ENCODE data around the gene AIF1L. TPM values are rescaled to one million over a fixed set of nuclear protein-coding genes. Genes with fewer than 3 reads are reported as not detected.

The AIF1L gene
- total RNA-seq, 4 donors from 2014 or later: 42.9 to 55.9 (median 50.0) TPM

- Histone ChIP-seq H3K4me1 (no peaks in the 10 kb centered on the region), H3K4me3 (no peak overlapping the region), H3K27ac (no peak overlapping the region), H3K36me3 (peaks cover 13 to 96% (median 57%) of the 10 kb centered on the region in 3 donors), H3K9me3 (no peaks in the 10 kb centered on the region), H3K27me3 (no peaks in the 10 kb centered on the region)
- DNase-seq (ENCODE audit: low spot score in 2 of 2): no peak
- 89 to 97% methylated on average over 2 of the region's 2 CpGs for WGBS, 2 donors
- TF ChIP-seq EP300 (IDR thresholded peaks at IDR 0.05) (no peak), POLR2A (IDR thresholded peaks at IDR 0.05) (no peak)
- TF ChIP-seq, protein P1, sequence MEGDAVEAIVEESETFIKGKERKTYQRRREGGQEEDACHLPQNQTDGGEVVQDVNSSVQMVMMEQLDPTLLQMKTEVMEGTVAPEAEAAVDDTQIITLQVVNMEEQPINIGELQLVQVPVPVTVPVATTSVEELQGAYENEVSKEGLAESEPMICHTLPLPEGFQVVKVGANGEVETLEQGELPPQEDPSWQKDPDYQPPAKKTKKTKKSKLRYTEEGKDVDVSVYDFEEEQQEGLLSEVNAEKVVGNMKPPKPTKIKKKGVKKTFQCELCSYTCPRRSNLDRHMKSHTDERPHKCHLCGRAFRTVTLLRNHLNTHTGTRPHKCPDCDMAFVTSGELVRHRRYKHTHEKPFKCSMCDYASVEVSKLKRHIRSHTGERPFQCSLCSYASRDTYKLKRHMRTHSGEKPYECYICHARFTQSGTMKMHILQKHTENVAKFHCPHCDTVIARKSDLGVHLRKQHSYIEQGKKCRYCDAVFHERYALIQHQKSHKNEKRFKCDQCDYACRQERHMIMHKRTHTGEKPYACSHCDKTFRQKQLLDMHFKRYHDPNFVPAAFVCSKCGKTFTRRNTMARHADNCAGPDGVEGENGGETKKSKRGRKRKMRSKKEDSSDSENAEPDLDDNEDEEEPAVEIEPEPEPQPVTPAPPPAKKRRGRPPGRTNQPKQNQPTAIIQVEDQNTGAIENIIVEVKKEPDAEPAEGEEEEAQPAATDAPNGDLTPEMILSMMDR (IDR thresholded peaks at IDR 0.05): no peak
These were observed 42.3 kb downstream of the AIF1L start for GRCh38 chr9:131138676-131139075.

DNA sequence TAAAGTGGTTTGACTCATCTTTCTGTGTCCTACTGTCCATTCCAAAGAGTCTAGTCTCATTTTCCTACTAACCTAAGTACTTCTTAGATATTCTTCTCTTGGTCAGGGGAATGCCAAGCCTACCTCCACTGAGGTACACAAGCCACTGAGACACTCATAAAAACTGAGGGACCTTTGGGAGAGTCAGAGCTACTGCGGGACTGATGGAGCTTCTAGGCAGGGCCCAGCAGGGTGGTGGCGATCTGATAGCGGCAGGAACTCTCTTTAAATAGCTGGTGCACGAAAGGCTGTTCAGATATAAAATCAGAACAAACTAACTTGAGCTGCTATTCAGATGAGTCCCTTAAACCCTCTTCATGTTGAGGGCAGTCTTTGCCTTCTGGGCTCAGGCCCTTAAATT is 43.8 kb downstream of the AIF1L start:
- Histone ChIP-seq H3K4me1 (no peaks in the 10 kb centered on the region), H3K36me3 (peaks cover 8 to 96% (median 51%) of the 10 kb centered on the region in 3 donors), H3K9me3 (no peaks in the 10 kb centered on the region), H3K27me3 (no peaks in the 10 kb centered on the region), H3K27ac (no peak overlapping the region), H3K4me3 (no peak overlapping the region)
- WGBS, 2 donors: 90 to 92% methylated on average over 4 of the region's 4 CpGs
- TF ChIP-seq, protein P1 (IDR thresholded peaks at IDR 0.05): no peak
- no peak for TF ChIP-seq EP300 (IDR thresholded peaks at IDR 0.05)
- no peak for TF ChIP-seq POLR2A (IDR thresholded peaks at IDR 0.05)
- no peak for DNase-seq (ENCODE audit: low spot score in 2 of 2)

GRCh38 chr9:131140550-131140949 is 44.2 kb downstream of the AIF1L start:
- Histone ChIP-seq H3K4me1 (no peaks in the 10 kb centered on the region), H3K27me3 (no peaks in the 10 kb centered on the region), H3K27ac (no peak overlapping the region), H3K9me3 (no peaks in the 10 kb centered on the region), H3K4me3 (no peak overlapping the region), H3K36me3 (peaks cover 8 to 96% (median 51%) of the 10 kb centered on the region in 3 donors)
- TF ChIP-seq, protein P1 (IDR thresholded peaks at IDR 0.05): no peak
- TF ChIP-seq EP300 (IDR thresholded peaks at IDR 0.05) (no peak), POLR2A (IDR thresholded peaks at IDR 0.05) (no peak)
- 91 to 93% methylated on average over 3 of the region's 3 CpGs for WGBS, 2 donors
- no peak for DNase-seq (ENCODE audit: low spot score in 2 of 2)

DNA sequence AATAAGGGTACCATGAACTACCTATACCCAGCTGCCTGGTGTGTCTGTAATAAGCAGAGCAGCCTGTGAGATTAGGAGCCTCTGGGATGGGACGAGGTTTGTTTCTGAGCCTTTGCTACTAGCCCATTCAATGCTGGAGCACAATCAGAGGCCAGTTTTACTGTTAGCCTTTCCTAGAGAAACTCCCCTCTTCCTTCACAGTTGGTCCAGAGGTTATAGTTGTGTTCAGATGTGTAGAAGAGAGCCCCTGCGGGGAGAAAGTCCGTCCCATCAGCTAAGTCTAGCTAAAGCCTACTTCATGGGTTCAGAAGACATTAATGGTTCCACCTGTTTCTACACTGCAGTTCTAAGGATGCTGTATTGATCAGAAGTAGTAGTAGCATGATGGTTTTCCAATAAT is 45.8 kb downstream of the AIF1L start:
- Histone ChIP-seq H3K9me3 (no peaks in the 10 kb centered on the region), H3K4me3 (no peak overlapping the region), H3K27me3 (no peaks in the 10 kb centered on the region), H3K27ac (no peak overlapping the region), H3K4me1 (no peaks in the 10 kb centered on the region), H3K36me3 (peaks cover 5 to 96% (median 44%) of the 10 kb centered on the region in 3 donors)
- DNase-seq (ENCODE audit: low spot score in 2 of 2): no peak
- TF ChIP-seq EP300 (IDR thresholded peaks at IDR 0.05) (no peak), POLR2A (IDR thresholded peaks at IDR 0.05) (no peak)
- TF ChIP-seq, protein P1 (IDR thresholded peaks at IDR 0.05): no peak
- 78 to 96% methylated on average over 3 of the region's 3 CpGs for WGBS, 2 donors

GRCh38 chr9:131144201-131144600 is 47.9 kb downstream of the AIF1L start:
- Histone ChIP-seq H3K9me3 (no peaks in the 10 kb centered on the region), H3K27ac (no peak overlapping the region), H3K27me3 (no peaks in the 10 kb centered on the region), H3K4me1 (no peaks in the 10 kb centered on the region), H3K4me3 (no peak overlapping the region), H3K36me3 (peaks cover 0 to 96% (median 48%) of the 10 kb centered on the region in 3 donors)
- DNase-seq (ENCODE audit: low spot score in 2 of 2): no peak
- no peak for TF ChIP-seq POLR2A (IDR thresholded peaks at IDR 0.05)
- TF ChIP-seq, protein P1 (IDR thresholded peaks at IDR 0.05): no peak
- TF ChIP-seq EP300 (IDR thresholded peaks at IDR 0.05): no peak
- 80 to 83% methylated on average over 3 of the region's 3 CpGs for WGBS, 2 donors
